ENCODE results near the gene ZBTB21. TPM values are rescaled to one million over a fixed set of nuclear protein-coding genes. Genes with fewer than 3 reads are reported as not detected.

Gene ZBTB21
- total and polyA plus RNA-seq, 2 of the 8 experiments (the other 6 are each of a cell fraction or from before 2014, with no cell fraction given) = 3.9 to 17.8 TPM

- 0 out of 2 replicates have a peak overlapping the region, but pooled peaks have one; percentile 61 for H2BK20ac ChIP-seq (ENCODE audit: low read length)
- 0 out of 2 replicates have a peak overlapping the region, but pooled peaks have one; percentile 17 for H2BK12ac ChIP-seq (ENCODE audit: low read depth, low read length)
- no peak overlapping the region for H3K4ac ChIP-seq (replicated peaks; ENCODE audit: insufficient read length, low read depth, low read length)
- no peak overlapping the region for H3K23ac ChIP-seq (ENCODE audit: insufficient read length)
- ChIA-PET CTCF (ENCODE audit: partially characterized antibody) (interaction anchor here (0.5 to 1.3 kb wide), 2 partner anchors 57 to 242 kb away, joined by 3 read pairs; no protein-coding TSS in a partner anchor), POLR2A (ENCODE audit: partially characterized antibody) (no interaction called here)
- H4K5ac ChIP-seq (ENCODE audit: insufficient read length, low read depth, low read length) = no peak overlapping the region
- no peak overlapping the region for H2AFZ ChIP-seq (ENCODE audit: low read length)
- no peak overlapping the region for H2BK5ac ChIP-seq (ENCODE audit: low read depth, low read length)
- H3K18ac ChIP-seq (ENCODE audit: extremely low read depth, low read length) = no peak overlapping the region
- DNase-seq (ENCODE audit: low read depth in 1 of 2, low spot score in 2 of 2) (no peak), FAIRE-seq (no peak)
- no peak overlapping the region for H2AK5ac ChIP-seq (ENCODE audit: low read depth, low read length)
- H4K8ac ChIP-seq (ENCODE audit: extremely low read depth, insufficient read depth, low read length) = no peak overlapping the region
- H3K27me3 ChIP-seq (replicated peaks in 1 of 4; ENCODE audit: control insufficient read depth in 3 of 4, extremely low read depth in 1 of 4, insufficient read depth in 3 of 4, low read length in 3 of 4) = peaks cover 0 to 2% (median 0%) of the 10 kb centered on the region in 4 experiments; a peak in 1 of 7 replicates
- WGBS, 2 experiments (ENCODE audit: extremely low coverage in 1 of 2, insufficient coverage in 1 of 2, insufficient read length in 1 of 2, insufficient replicate concordance in 2 of 2, low coverage in 1 of 2, low lambda C conversion rate in 2 of 2, missing lambda C conversion rate in 1 of 2) = 91% methylated on average over 9 of the region's 10 CpGs; no CpG with 5 or more reads in 1 of the 2 experiments
- no peak overlapping the region for H4K91ac ChIP-seq (replicated peaks; ENCODE audit: insufficient read length, low read length)
- no peak overlapping the region for H3K4me2 ChIP-seq (ENCODE audit: insufficient read depth in 1 of 2, low read depth in 2 of 2, low read length in 2 of 2)
- no peaks in the 10 kb centered on the region for H4K20me1 ChIP-seq (replicated peaks in 1 of 2; ENCODE audit: control insufficient read depth in 1 of 2, insufficient read depth in 2 of 2, low read length in 2 of 2)
- H3K79me2 ChIP-seq (ENCODE audit: control insufficient read depth in 1 of 2, insufficient read depth in 2 of 2, low read length in 2 of 2) = no peaks in the 10 kb centered on the region
- no peak overlapping the region for H2BK15ac ChIP-seq (ENCODE audit: low read length)
- no peak overlapping the region for H2BK120ac ChIP-seq (replicated peaks; ENCODE audit: low read depth, low read length)
- H3K4me3 ChIP-seq (ENCODE audit: extremely low read depth in 1 of 4, insufficient read depth in 2 of 4, low read depth in 3 of 4, low read length in 4 of 4) = no peak overlapping the region
- H3K23me2 ChIP-seq (ENCODE audit: low read depth, low read length) = no peaks in the 10 kb centered on the region
- no peak overlapping the region for H3K14ac ChIP-seq (ENCODE audit: insufficient read length)
- H3K36me3 ChIP-seq (ENCODE audit: control insufficient read depth in 2 of 4, insufficient read depth in 4 of 4, low read length in 3 of 4) = no peaks in the 10 kb centered on the region
- H3K4me1 ChIP-seq (replicated peaks in 1 of 4; ENCODE audit: control insufficient read depth in 3 of 4, insufficient read depth in 4 of 4, low read length in 3 of 4) = peaks cover 0 to 24% (median 15%) of the 10 kb centered on the region in 4 experiments; a peak in 5 of 7 replicates
- H3K9me3 ChIP-seq (ENCODE audit: insufficient read depth in 2 of 2, low read depth in 1 of 2, low read length in 1 of 2) = no peaks in the 10 kb centered on the region
- H3K56ac ChIP-seq (replicated peaks; ENCODE audit: insufficient read length, low read depth, low read length) = no peak overlapping the region
- no peak overlapping the region for H3K9ac ChIP-seq (replicated peaks in 1 of 4; ENCODE audit: extremely low read depth in 1 of 4, low read depth in 3 of 4, low read length in 3 of 4)
- no peak overlapping the region for H3K27ac ChIP-seq (ENCODE audit: low read depth, low read length)
- no peaks in the 10 kb centered on the region for H3K79me1 ChIP-seq (ENCODE audit: low read depth, low read length)
- TF ChIP-seq CHD2 (IDR thresholded peaks at IDR 0.05; ENCODE audit: low read length) (no peak), MAX (IDR thresholded peaks at IDR 0.05) (no peak)
Measured at GRCh38 chr21:42059721-42060120, 49.6 kb upstream of the ZBTB21 start.
